Measurements from ENCODE around the gene CCDC148. TPM values are rescaled to one million over a fixed set of nuclear protein-coding genes. Genes with fewer than 3 reads are reported as not detected.

Gene CCDC148
- total and polyA plus RNA-seq, 2 donors (not counting 3 experiments of a cell fraction or from before 2014, with no cell fraction given) = 0.04 to 0.69 TPM

DNA sequence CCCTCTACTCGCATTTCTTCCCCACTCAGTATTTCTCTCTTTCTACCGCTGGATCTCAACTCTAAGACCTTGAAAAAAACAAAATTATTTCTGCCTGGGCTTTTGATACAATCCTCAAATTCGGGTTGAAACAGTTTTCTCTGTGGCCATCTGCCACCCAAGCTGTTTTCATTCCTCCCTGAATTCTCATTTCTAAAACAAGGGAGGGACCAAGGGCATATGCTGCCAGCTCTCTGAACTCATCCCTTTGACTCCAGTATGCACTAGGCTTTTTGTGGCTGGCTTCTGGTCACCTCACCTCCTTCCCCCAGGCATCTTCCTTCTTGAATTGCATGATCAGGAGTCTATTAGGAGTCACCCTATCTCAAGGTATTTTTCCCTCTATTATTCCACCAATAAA, 49.5 kb downstream of the CCDC148 start:
- no peaks in the 10 kb centered on the region for H3K9me1 ChIP-seq (replicated peaks; ENCODE audit: control insufficient read depth, extremely low read depth, insufficient read depth, low read length)
- dilution Hi-C loops (cut with MboI; ENCODE audit: extremely low pct_ligation_motif_present, low sequenced_read_pairs) (no loop called here), intact Hi-C loops (cut with micrococcal nuclease) (no loop called here)
- H3K27me3 ChIP-seq (ENCODE audit: control insufficient read depth in 2 of 2, insufficient read depth in 2 of 2, low read length in 2 of 2) = peaks cover 4 to 16% of the 10 kb centered on the region in 2 experiments
- no peaks in the 10 kb centered on the region for H3K79me2 ChIP-seq (ENCODE audit: control insufficient read depth, insufficient read depth, low read length)
- no TSS peak for BruUV-seq (replicated peaks)
- CTCF ChIA-PET = interaction anchor here (1.0 kb wide), 1 partner anchor 227 kb away, joined by 3 read pairs; no protein-coding TSS in a partner anchor
- H3K27ac ChIP-seq (ENCODE audit: insufficient read depth, low read depth, low read length) = no peak overlapping the region
- DNase-seq (ENCODE audit: low read depth, low spot score) = no peak
- no peak overlapping the region for H2AFZ ChIP-seq (ENCODE audit: low read depth, low read length)
- no peaks in the 10 kb centered on the region for H4K20me1 ChIP-seq (replicated peaks; ENCODE audit: control insufficient read depth, extremely low read depth, insufficient read depth, low read length)
- H3K4me3 ChIP-seq (replicated peaks in 1 of 3; ENCODE audit: insufficient read depth in 1 of 3, low read depth in 1 of 3, low read length in 3 of 3) = no peak overlapping the region
- H3K4me1 ChIP-seq (ENCODE audit: control insufficient read depth, extremely low read depth, insufficient read depth, low read length) = no peaks in the 10 kb centered on the region
- H3K9ac ChIP-seq (replicated peaks; ENCODE audit: extremely low read depth, insufficient read depth, low read length) = no peak overlapping the region
- TF ChIP-seq FOS (IDR thresholded peaks at IDR 0.05; ENCODE audit: borderline replicate concordance, insufficient read depth, low read length) (no peak), JUN (IDR thresholded peaks at IDR 0.05; ENCODE audit: borderline replicate concordance, insufficient read depth, insufficient read length, low read depth) (no peak), MYC (IDR thresholded peaks at IDR 0.05; ENCODE audit: low read depth, low read length) (no peak), POLR2AphosphoS5 (IDR thresholded peaks at IDR 0.05; ENCODE audit: insufficient read depth, low read depth, low read length) (no peak), POLR2A (IDR thresholded peaks at IDR 0.05; ENCODE audit: low read depth, low read length) (no peak), EZH2 (IDR thresholded peaks at IDR 0.05; ENCODE audit: borderline replicate concordance, low read depth, low read length, severe bottlenecking) (no peak), GATA2 (IDR thresholded peaks at IDR 0.05; ENCODE audit: insufficient read depth, insufficient read length, low read depth, low read length) (no peak)
- TF ChIP-seq, protein P1, sequence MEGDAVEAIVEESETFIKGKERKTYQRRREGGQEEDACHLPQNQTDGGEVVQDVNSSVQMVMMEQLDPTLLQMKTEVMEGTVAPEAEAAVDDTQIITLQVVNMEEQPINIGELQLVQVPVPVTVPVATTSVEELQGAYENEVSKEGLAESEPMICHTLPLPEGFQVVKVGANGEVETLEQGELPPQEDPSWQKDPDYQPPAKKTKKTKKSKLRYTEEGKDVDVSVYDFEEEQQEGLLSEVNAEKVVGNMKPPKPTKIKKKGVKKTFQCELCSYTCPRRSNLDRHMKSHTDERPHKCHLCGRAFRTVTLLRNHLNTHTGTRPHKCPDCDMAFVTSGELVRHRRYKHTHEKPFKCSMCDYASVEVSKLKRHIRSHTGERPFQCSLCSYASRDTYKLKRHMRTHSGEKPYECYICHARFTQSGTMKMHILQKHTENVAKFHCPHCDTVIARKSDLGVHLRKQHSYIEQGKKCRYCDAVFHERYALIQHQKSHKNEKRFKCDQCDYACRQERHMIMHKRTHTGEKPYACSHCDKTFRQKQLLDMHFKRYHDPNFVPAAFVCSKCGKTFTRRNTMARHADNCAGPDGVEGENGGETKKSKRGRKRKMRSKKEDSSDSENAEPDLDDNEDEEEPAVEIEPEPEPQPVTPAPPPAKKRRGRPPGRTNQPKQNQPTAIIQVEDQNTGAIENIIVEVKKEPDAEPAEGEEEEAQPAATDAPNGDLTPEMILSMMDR (IDR thresholded peaks at IDR 0.05; ENCODE audit: extremely low read depth in 1 of 2, insufficient read depth in 1 of 2, low read depth in 1 of 2, low read length in 2 of 2) = no peak
- TF ChIP-seq, protein P2, sequence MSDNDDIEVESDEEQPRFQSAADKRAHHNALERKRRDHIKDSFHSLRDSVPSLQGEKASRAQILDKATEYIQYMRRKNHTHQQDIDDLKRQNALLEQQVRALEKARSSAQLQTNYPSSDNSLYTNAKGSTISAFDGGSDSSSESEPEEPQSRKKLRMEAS (IDR thresholded peaks at IDR 0.05; ENCODE audit: insufficient read depth, insufficient read length) = no peak
- no peaks in the 10 kb centered on the region for H3K36me3 ChIP-seq (ENCODE audit: control insufficient read depth in 2 of 2, extremely low read depth in 1 of 2, insufficient read depth in 2 of 2, low read length in 2 of 2)
- POLR2A ChIA-PET = no interaction called here
- no peaks in the 10 kb centered on the region for H3K9me3 ChIP-seq (replicated peaks; ENCODE audit: control insufficient read depth, insufficient read depth, low read length)
- FAIRE-seq = no peak
- no peak overlapping the region for H3K4me2 ChIP-seq (ENCODE audit: insufficient read depth, low read length)

All from endothelial cell of umbilical vein (primary cell).